ENCODE results near the gene INPP4A. TPM values are rescaled to one million over a fixed set of nuclear protein-coding genes. Genes with fewer than 3 reads are reported as not detected.

Gene INPP4A
- total RNA-seq, 1 donor = 26.8 TPM

DNA sequence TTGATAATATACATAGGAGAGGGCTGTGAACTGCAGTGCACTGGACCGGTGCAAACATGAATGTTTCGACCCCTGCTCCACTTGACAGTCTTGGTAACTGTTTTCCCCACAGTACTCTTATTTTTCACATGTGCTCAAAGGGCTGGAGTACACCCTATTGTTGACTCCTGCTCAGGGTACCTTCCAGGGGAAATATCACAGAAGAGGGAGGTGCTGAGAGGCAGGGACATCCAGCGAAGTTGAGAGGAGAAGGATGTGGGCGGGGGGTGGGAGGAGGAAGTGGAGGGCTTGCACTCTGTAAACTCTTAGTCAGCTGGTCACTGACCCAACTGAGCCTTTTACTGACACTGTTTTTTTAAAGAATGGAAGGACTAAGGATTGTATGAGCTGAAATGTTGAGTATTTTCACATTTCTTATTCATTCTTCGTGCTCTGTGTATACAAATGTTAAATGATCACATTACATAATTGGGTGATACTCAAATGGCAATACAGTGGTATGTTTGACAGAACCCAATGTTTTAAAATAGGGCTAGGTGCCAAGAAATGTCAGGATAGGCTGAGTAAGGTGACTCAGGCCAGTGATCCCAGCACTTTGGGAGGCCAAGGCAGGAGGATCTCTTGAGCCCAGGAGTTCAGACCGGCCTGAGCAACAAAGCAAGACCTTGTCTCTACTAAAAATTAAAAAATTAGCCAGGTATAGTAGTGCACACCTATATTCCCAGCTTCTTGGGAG is 10.0 kb downstream of the INPP4A start:
- DNase-seq (ENCODE audit: low read depth) = peak; percentile 40

GRCh38 chr2:98455494-98455976 is 10.9 kb downstream of the INPP4A start:
- no peak overlapping the region for H3K4me3 ChIP-seq (ENCODE audit: low read depth, low read length)
- peak; percentile 60 for DNase-seq (ENCODE audit: low read depth)
- TF ChIP-seq CTCF (IDR thresholded peaks at IDR 0.05; ENCODE audit: insufficient read depth, low read depth, low read length) = no peak

More for the DNA sequence above, 10.0 kb downstream of the INPP4A start:
- H3K4me3 ChIP-seq (ENCODE audit: low read depth, low read length) = no peak overlapping the region
- TF ChIP-seq CTCF (IDR thresholded peaks at IDR 0.05; ENCODE audit: insufficient read depth, low read depth, low read length) = no peak

GRCh38 chr2:98457045-98457696 is 12.5 kb downstream of the INPP4A start:
- H3K4me3 ChIP-seq (ENCODE audit: low read depth, low read length) = no peak overlapping the region
- no peak for TF ChIP-seq CTCF (IDR thresholded peaks at IDR 0.05; ENCODE audit: insufficient read depth, low read depth, low read length)
- DNase-seq (ENCODE audit: low read depth) = peak; percentile 95

DNA sequence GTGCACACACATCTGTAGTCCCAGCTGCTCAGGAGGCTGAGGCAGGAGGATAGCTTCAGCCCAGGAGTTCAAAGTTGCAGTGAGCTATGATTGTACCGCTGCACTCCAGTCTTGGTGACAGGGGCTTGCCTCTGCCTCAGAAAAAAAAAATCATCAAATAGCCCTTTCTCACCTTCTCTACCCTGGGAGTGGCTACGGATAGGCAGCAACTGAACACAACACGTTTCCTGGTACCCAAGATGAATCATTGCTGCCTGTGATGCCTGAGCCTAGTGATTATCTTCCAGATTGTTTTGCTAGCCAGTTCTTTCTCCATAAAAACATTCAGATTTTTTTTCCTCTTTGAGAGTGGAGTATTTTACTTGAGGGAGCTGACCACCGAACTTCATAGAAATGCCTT is 13.5 kb downstream of the INPP4A start:
- no peak for TF ChIP-seq CTCF (IDR thresholded peaks at IDR 0.05; ENCODE audit: insufficient read depth, low read depth, low read length)
- DNase-seq (ENCODE audit: low read depth) = peak; percentile 44
- H3K4me3 ChIP-seq (ENCODE audit: low read depth, low read length) = no peak overlapping the region

GRCh38 chr2:98458667-98459380 is 14.2 kb downstream of the INPP4A start:
- no peak for DNase-seq (ENCODE audit: low read depth)
- H3K4me3 ChIP-seq (ENCODE audit: low read depth, low read length) = no peak overlapping the region
- no peak for TF ChIP-seq CTCF (IDR thresholded peaks at IDR 0.05; ENCODE audit: insufficient read depth, low read depth, low read length)

- no peak overlapping the region for H3K4me3 ChIP-seq (ENCODE audit: low read depth, low read length)
- TF ChIP-seq CTCF (IDR thresholded peaks at IDR 0.05; ENCODE audit: insufficient read depth, low read depth, low read length) = no peak
- peak; percentile 34 for DNase-seq (ENCODE audit: low read depth)
These were observed 15.0 kb downstream of the INPP4A start for GRCh38 chr2:98459496-98460175.

Data from fibroblast of villous mesenchyme (primary cell).